Fibroblast of pulmonary artery (primary cell): ENCODE data around the gene LY86.
A peak's percentile ranks its signal among the peaks of the same experiment; 100 is the strongest.

Experiments
- DNase-seq: peaks from one replicate; pipeline ENCODE4 v3.0.0-alpha.2; 2010; ENCODE audit warnings: low read depth
- H3K4me3 ChIP-seq: replicated peaks from 2 replicates; pipeline ENCODE4 v1.5.1; 2011; ENCODE audit warnings: low read depth, mild to moderate bottlenecking, control low read depth, low read length, moderate library complexity
- CTCF ChIP-seq: IDR thresholded peaks from 2 replicates; pipeline ENCODE4 v1.5.1; 2011; ENCODE audit warnings: mild to moderate bottlenecking, control low read depth, low read length, inconsistent platforms; ENCODE audit errors: missing control alignments

The LY86 gene

GRCh38 chr6:6649824-6650349, 61.4 kb downstream of the LY86 start:
- no peak overlapping the region for H3K4me3 ChIP-seq
- no peak for TF ChIP-seq CTCF
- no peak for DNase-seq

- no peak overlapping the region for H3K4me3 ChIP-seq
- TF ChIP-seq CTCF = no peak
- DNase-seq = no peak
Measured at GRCh38 chr6:6650839-6651238, 62.3 kb downstream of the LY86 start.

GRCh38 chr6:6651335-6651734, 62.8 kb downstream of the LY86 start:
- TF ChIP-seq CTCF = no peak
- peak; percentile 21 for DNase-seq
- no peak overlapping the region for H3K4me3 ChIP-seq

- DNase-seq = no peak
- TF ChIP-seq CTCF = no peak
- no peak overlapping the region for H3K4me3 ChIP-seq
Measured at GRCh38 chr6:6652932-6653331, 64.4 kb downstream of the LY86 start.

- peak; percentile 88 for DNase-seq
- no peak overlapping the region for H3K4me3 ChIP-seq
- TF ChIP-seq CTCF = no peak
Measured at GRCh38 chr6:6654599-6655575, 66.4 kb downstream of the LY86 start.

GRCh38 chr6:6655805-6656251, 67.3 kb downstream of the LY86 start:
- H3K4me3 ChIP-seq = no peak overlapping the region
- TF ChIP-seq CTCF = no peak

More at GRCh38 chr6:6655805-6656251, 67.3 kb downstream of the LY86 start:
- DNase-seq = no peak
